Measurements from ENCODE around the gene KRTAP5-6.

Gene KRTAP5-6

GRCh38 chr11:1733716-1734640, 37.0 kb downstream of the KRTAP5-6 start:
- DNase-seq: no peak

GRCh38 chr11:1734641-1735081, 37.7 kb downstream of the KRTAP5-6 start:
- no peak for DNase-seq

GRCh38 chr11:1735271-1735670, 38.3 kb downstream of the KRTAP5-6 start:
- DNase-seq: no peak

GRCh38 chr11:1736447-1736992, 39.5 kb downstream of the KRTAP5-6 start:
- no peak for DNase-seq

- DNase-seq: no peak
These were observed 40.2 kb downstream of the KRTAP5-6 start for GRCh38 chr11:1737080-1737757.

GRCh38 chr11:1738380-1738779, 41.4 kb downstream of the KRTAP5-6 start:
- no peak for DNase-seq

- no peak for DNase-seq
These were observed 42.6 kb downstream of the KRTAP5-6 start for GRCh38 chr11:1739576-1739975.

GRCh38 chr11:1740786-1741530, 44.0 kb downstream of the KRTAP5-6 start:
- no peak for DNase-seq

- no peak for DNase-seq
These were observed 44.7 kb downstream of the KRTAP5-6 start for GRCh38 chr11:1741741-1742140.

- DNase-seq: no peak
These were observed 45.4 kb downstream of the KRTAP5-6 start for GRCh38 chr11:1742371-1742770.

GRCh38 chr11:1742869-1743584, 46.0 kb downstream of the KRTAP5-6 start:
- DNase-seq: no peak

- no peak for DNase-seq
These were observed 46.7 kb downstream of the KRTAP5-6 start for GRCh38 chr11:1743585-1744136.

GRCh38 chr11:1744137-1744886, 47.3 kb downstream of the KRTAP5-6 start:
- DNase-seq: no peak

GRCh38 chr11:1744891-1745700, 48.1 kb downstream of the KRTAP5-6 start:
- no peak for DNase-seq

- no peak for DNase-seq
These were observed 48.8 kb downstream of the KRTAP5-6 start for GRCh38 chr11:1745701-1746320.

- no peak for DNase-seq
These were observed 49.5 kb downstream of the KRTAP5-6 start for GRCh38 chr11:1746511-1746931.

GRCh38 chr11:1746956-1747752, 50.2 kb downstream of the KRTAP5-6 start:
- no peak for DNase-seq
